H9 (cell line): ENCODE data around the gene NR1H2. TPM values are rescaled to one million over a fixed set of nuclear protein-coding genes. Genes with fewer than 3 reads are reported as not detected.
"Not testable (repeated sequence)": the region's sequence is repeated elsewhere in the genome, so short reads cannot be mapped to it uniquely, and the experiment has no call there.

Experiments used
- DNase-seq: peaks from one replicate; pipeline ENCODE4 v3.0.0-alpha.2; 2017
- H2AFZ ChIP-seq: one replicate; pipeline ENCODE4 v1.6.1; 2013; ENCODE audit warnings: mild to moderate bottlenecking, low read length, control low read depth, moderate library complexity
- H2AK5ac ChIP-seq: 2 replicates; pipeline ENCODE4 v1.6.1; 2013; ENCODE audit warnings: low read length, control low read depth, mixed read lengths; ENCODE audit not compliant: insufficient read length
- H2BK120ac ChIP-seq: one replicate; pipeline ENCODE4 v1.6.1; 2013; ENCODE audit warnings: low read depth, mild to moderate bottlenecking, low read length, control low read depth, inconsistent platforms; ENCODE audit not compliant: poor library complexity, severe bottlenecking
- H2BK12ac ChIP-seq: 2 replicates; pipeline ENCODE4 v1.6.1; 2013; ENCODE audit warnings: low read length, control low read depth, mixed read lengths, low read depth; ENCODE audit not compliant: insufficient read length
- H2BK15ac ChIP-seq: 2 replicates; pipeline ENCODE4 v1.6.1; 2013; ENCODE audit warnings: low read depth, low read length, control low read depth
- H2BK20ac ChIP-seq: one replicate; pipeline ENCODE4 v1.6.1; 2013; ENCODE audit warnings: low read depth, mild to moderate bottlenecking, low read length, control low read depth, inconsistent platforms; ENCODE audit not compliant: poor library complexity, severe bottlenecking
- H2BK5ac ChIP-seq: 2 replicates; pipeline ENCODE4 v1.6.1; 2013; ENCODE audit warnings: low read length, control low read depth, mixed read lengths; ENCODE audit not compliant: insufficient read length
- H3K14ac ChIP-seq: 2 replicates; pipeline ENCODE4 v1.6.1; 2013; ENCODE audit warnings: low read length, control low read depth; ENCODE audit not compliant: insufficient read depth
- H3K18ac ChIP-seq: 2 replicates; pipeline ENCODE4 v1.6.1; 2013; ENCODE audit warnings: low read depth, mild to moderate bottlenecking, mixed read lengths, low read length, control low read depth; ENCODE audit not compliant: insufficient read length
- H3K23ac ChIP-seq: 2 replicates; pipeline ENCODE4 v1.6.1; 2013; ENCODE audit warnings: low read length, control low read depth, mixed read lengths, low read depth; ENCODE audit not compliant: insufficient read length
- H3K23me2 ChIP-seq: 2 replicates; pipeline ENCODE4 v1.6.1; 2013; ENCODE audit warnings: low read depth, mild to moderate bottlenecking, mixed read lengths, low read length, control low read depth; ENCODE audit not compliant: insufficient read length, poor library complexity, severe bottlenecking
- H3K27ac ChIP-seq: 2 replicates; pipeline ENCODE4 v1.5.1; 2013; ENCODE audit warnings: low read length, control low read depth, mixed read lengths, low read depth; ENCODE audit not compliant: insufficient read length
- H3K27me3 ChIP-seq: 2 replicates; pipeline ENCODE4 v1.6.1; 2013; ENCODE audit warnings: low read length, control low read depth, inconsistent platforms; ENCODE audit not compliant: insufficient read depth
- H3K4ac ChIP-seq: 2 replicates; pipeline ENCODE4 v1.6.1; 2013; ENCODE audit warnings: low read depth, mild to moderate bottlenecking, control low read depth, inconsistent platforms, low read length, moderate library complexity
- H3K4me1 ChIP-seq: 2 replicates; pipeline ENCODE4 v1.6.1; 2013; ENCODE audit warnings: low read length, control low read depth, inconsistent platforms; ENCODE audit not compliant: insufficient read depth
- H3K4me2 ChIP-seq: 2 replicates; pipeline ENCODE4 v1.6.1; 2013; ENCODE audit warnings: low read length, control low read depth, mixed read lengths; ENCODE audit not compliant: insufficient read length, insufficient read depth
- H3K56ac ChIP-seq: 2 replicates; pipeline ENCODE4 v1.6.1; 2013; ENCODE audit warnings: low read depth, mild to moderate bottlenecking, mixed read lengths, low read length, control low read depth; ENCODE audit not compliant: insufficient read length
- H3K79me1 ChIP-seq: 2 replicates; pipeline ENCODE4 v1.6.1; 2013; ENCODE audit warnings: low read depth, mild to moderate bottlenecking, moderate library complexity, low read length, control low read depth, inconsistent platforms; ENCODE audit not compliant: insufficient read depth, poor library complexity, severe bottlenecking
- H3K79me2 ChIP-seq: 2 replicates; pipeline ENCODE4 v1.6.1; 2013; ENCODE audit warnings: low read length, control low read depth, inconsistent platforms; ENCODE audit not compliant: insufficient read depth
- H3K9ac ChIP-seq: 2 replicates; pipeline ENCODE4 v1.6.1; 2013; ENCODE audit warnings: low read length, control low read depth, mixed read lengths; ENCODE audit not compliant: insufficient read length; ENCODE audit errors: extremely low read depth
- H3K9me3 ChIP-seq: one replicate; pipeline ENCODE4 v1.6.1; 2013; ENCODE audit warnings: low read depth, low read length, inconsistent platforms; ENCODE audit not compliant: control insufficient read depth
- H3T11ph ChIP-seq: one replicate; pipeline ENCODE4 v1.6.1; 2013; ENCODE audit warnings: mild to moderate bottlenecking, low read length, control low read depth, inconsistent platforms
- H4K20me1 ChIP-seq: one replicate; pipeline ENCODE4 v1.6.1; 2013; ENCODE audit not compliant: control insufficient read depth, insufficient read length, insufficient read depth
- H4K5ac ChIP-seq: 2 replicates; pipeline ENCODE4 v1.6.1; 2013; ENCODE audit warnings: low read depth, mild to moderate bottlenecking, mixed read lengths, low read length, control low read depth; ENCODE audit not compliant: insufficient read length
- H4K8ac ChIP-seq: replicated peaks from 2 replicates; pipeline ENCODE4 v1.6.1; 2013; ENCODE audit warnings: low read length, control low read depth, mixed read lengths, low read depth; ENCODE audit not compliant: insufficient read length
- H4K91ac ChIP-seq: 2 replicates; pipeline ENCODE4 v1.6.1; 2013; ENCODE audit warnings: low read depth, mild to moderate bottlenecking, moderate library complexity, mixed read lengths, low read length, control low read depth; ENCODE audit not compliant: insufficient read length
- H3K27ac Mint-ChIP-seq, 3 experiments: 2 replicates in 2 of 3; 3 replicates in 1 of 3; pipeline ENCODE4 v1.8.0; 2020 to 2021; ENCODE audit warnings: mixed read lengths in 3 of 3, mild to moderate bottlenecking in 1 of 3, moderate library complexity in 1 of 3
- H3K27me3 Mint-ChIP-seq: 2 replicates; pipeline ENCODE4 v1.8.0; 2021; ENCODE audit warnings: low read depth, mild to moderate bottlenecking, moderate library complexity, mixed read lengths
- H3K36me3 Mint-ChIP-seq, 3 experiments: 2 replicates in 2 of 3; 3 replicates in 1 of 3; pipeline ENCODE4 v1.8.0; 2020 to 2021; ENCODE audit warnings: low read depth in 3 of 3, mixed read lengths in 3 of 3; ENCODE audit not compliant: insufficient read depth in 1 of 3
- H3K4me1 Mint-ChIP-seq, 2 experiments: 2 replicates each; pipeline ENCODE4 v1.8.0; 2020; ENCODE audit warnings: mixed read lengths in 2 of 2
- H3K4me3 Mint-ChIP-seq, 2 experiments: 2 replicates in 1 of 2; 3 replicates in 1 of 2; pipeline ENCODE4 v1.8.0; 2020 to 2021; ENCODE audit warnings: mild to moderate bottlenecking in 2 of 2, mixed read lengths in 2 of 2, moderate library complexity in 1 of 2
- H3K9me3 Mint-ChIP-seq, 2 experiments: 2 replicates in 1 of 2; 3 replicates in 1 of 2; pipeline ENCODE4 v1.8.0; 2020; ENCODE audit warnings: mild to moderate bottlenecking in 2 of 2, mixed read lengths in 2 of 2, moderate library complexity in 1 of 2
- whole genome bisulfite sequencing: extraction: QIAGEN DNeasy Blood & Tissue Kit; methylation state at CpG from one replicate; pipeline ENCODE4 v1.1.7; 2013; ENCODE audit warnings: missing lambda C conversion rate, low lambda C conversion rate, mixed read lengths; ENCODE audit not compliant: insufficient read length; ENCODE audit errors: extremely low coverage; 5-methylcytosine and 5-hydroxymethylcytosine counted together
- total RNA-seq: library from RNA; stranded (reverse); gene quantifications from 2 replicates; pipeline ENCODE4 v1.2.1, GENCODE V29; 2021
- TF ChIP-seq, protein P1 (sequence below): fragments of 200-600 bp; sonication (generic); conservative IDR thresholded peaks from 3 replicates; pipeline ENCODE4 v1.8.0; 2021; ENCODE audit warnings: antibody characterized with exemption, mild to moderate bottlenecking

Gene NR1H2
- total RNA-seq, 1 experiment from 2014 or later = 33.2 TPM

DNA sequence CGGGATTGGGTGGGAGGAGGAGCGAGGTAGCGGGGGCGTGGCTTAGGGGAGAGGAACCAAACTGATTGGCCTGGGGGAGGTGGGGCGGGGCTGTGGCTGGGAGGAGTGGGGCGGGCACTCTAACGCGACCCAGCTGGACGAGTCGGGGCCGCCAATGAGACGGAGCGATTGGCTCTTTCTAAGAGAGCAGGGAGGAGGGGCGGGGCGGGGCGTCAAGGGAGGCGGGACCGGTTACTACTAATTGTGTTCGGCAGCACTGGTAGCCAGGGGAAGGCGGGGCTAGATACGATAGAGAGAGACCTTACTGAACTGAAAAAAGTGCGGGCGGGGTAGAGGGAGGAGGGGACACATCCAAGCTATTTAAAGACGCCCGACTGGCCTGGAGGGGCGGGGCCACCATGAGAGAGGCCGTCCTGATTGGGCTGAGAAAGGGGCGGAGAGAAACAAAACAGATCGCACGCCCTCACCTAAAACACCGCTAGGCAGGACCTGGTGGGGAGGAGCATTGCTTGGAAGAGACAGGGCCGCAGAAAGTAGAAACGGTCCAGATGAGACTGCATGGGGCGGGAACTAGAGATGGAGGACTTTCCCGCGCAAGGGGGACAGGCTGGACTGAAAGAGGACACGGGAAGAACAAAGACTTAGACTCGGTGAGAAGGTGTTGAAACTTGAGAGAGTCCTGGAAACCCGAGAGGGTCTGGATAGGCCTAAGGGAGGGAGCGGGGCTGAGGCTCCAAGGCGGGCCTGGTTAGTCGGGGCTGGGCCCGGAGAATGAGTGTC lies 46.9 kb upstream of the NR1H2 start, which contains the start of gene KCNC3:
Gene KCNC3, minus strand, starts transcription at position 232 of the 780 bp plus-strand sequence. CDS start 295 bp downstream, outside the sequence.
- TF ChIP-seq, protein P1, sequence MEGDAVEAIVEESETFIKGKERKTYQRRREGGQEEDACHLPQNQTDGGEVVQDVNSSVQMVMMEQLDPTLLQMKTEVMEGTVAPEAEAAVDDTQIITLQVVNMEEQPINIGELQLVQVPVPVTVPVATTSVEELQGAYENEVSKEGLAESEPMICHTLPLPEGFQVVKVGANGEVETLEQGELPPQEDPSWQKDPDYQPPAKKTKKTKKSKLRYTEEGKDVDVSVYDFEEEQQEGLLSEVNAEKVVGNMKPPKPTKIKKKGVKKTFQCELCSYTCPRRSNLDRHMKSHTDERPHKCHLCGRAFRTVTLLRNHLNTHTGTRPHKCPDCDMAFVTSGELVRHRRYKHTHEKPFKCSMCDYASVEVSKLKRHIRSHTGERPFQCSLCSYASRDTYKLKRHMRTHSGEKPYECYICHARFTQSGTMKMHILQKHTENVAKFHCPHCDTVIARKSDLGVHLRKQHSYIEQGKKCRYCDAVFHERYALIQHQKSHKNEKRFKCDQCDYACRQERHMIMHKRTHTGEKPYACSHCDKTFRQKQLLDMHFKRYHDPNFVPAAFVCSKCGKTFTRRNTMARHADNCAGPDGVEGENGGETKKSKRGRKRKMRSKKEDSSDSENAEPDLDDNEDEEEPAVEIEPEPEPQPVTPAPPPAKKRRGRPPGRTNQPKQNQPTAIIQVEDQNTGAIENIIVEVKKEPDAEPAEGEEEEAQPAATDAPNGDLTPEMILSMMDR = no peak
- no peak within 1 kb of the TSS for H2BK12ac ChIP-seq
- no peak within 1 kb of the TSS for H4K5ac ChIP-seq
- no peaks in the 10 kb centered on the region for H4K20me1 ChIP-seq
- Mint-ChIP-seq H3K4me1 (peaks cover 52 to 53% of the 10 kb centered on the region in 2 experiments), H3K36me3 (peaks cover 0 to 4% (median 0%) of the 10 kb centered on the region in 3 experiments; a peak in 3 of 7 replicates), H3K4me3 (peak within 1 kb of the TSS; percentile 89 to 92), H3K9me3 (peaks cover 3 to 5% of the 10 kb centered on the region in 2 experiments; a peak in 3 of 5 replicates), H3K27me3 (peaks cover 26% of the 10 kb centered on the region), H3K27ac (peak within 1 kb of the TSS; percentile 95 to 100 (median 97))
- no peaks in the 10 kb centered on the region for H3K9me3 ChIP-seq
- H3K56ac ChIP-seq = no peak within 1 kb of the TSS
- H3K27ac ChIP-seq = no peak within 1 kb of the TSS
- no peak within 1 kb of the TSS for H4K8ac ChIP-seq
- H3K27me3 ChIP-seq = peaks cover 8% of the 10 kb centered on the region; the same call in 1 of the 2 replicates
- H3K79me1 ChIP-seq = no peaks in the 10 kb centered on the region
- no peak within 1 kb of the TSS for H2BK20ac ChIP-seq
- H3K14ac ChIP-seq = 0 out of 2 replicates have a peak within 1 kb of the TSS, but pooled peaks have one; percentile 74
- no peak within 1 kb of the TSS for H3K23ac ChIP-seq
- DNase-seq = peak; percentile 100
- no peak within 1 kb of the TSS for H2BK120ac ChIP-seq
- H4K91ac ChIP-seq = no peak within 1 kb of the TSS
- no peak within 1 kb of the TSS for H3T11ph ChIP-seq
- no CpG with 5 or more reads among the region's 43 CpGs for WGBS
- H3K4me1 ChIP-seq = peaks cover 6% of the 10 kb centered on the region; the same call in 1 of the 2 replicates
- peak within 1 kb of the TSS; percentile 94 for H3K4me2 ChIP-seq
- peaks cover 31% of the 10 kb centered on the region for H3K23me2 ChIP-seq
- no peak within 1 kb of the TSS for H2AFZ ChIP-seq
- H2BK5ac ChIP-seq = no peak within 1 kb of the TSS
- H2BK15ac ChIP-seq = no peak within 1 kb of the TSS
- peak within 1 kb of the TSS; percentile 36 for H3K9ac ChIP-seq
- H3K4ac ChIP-seq = no peak within 1 kb of the TSS
- H3K79me2 ChIP-seq = no peaks in the 10 kb centered on the region
- H3K18ac ChIP-seq = peak within 1 kb of the TSS; percentile 68
- H2AK5ac ChIP-seq = no peak within 1 kb of the TSS

DNA sequence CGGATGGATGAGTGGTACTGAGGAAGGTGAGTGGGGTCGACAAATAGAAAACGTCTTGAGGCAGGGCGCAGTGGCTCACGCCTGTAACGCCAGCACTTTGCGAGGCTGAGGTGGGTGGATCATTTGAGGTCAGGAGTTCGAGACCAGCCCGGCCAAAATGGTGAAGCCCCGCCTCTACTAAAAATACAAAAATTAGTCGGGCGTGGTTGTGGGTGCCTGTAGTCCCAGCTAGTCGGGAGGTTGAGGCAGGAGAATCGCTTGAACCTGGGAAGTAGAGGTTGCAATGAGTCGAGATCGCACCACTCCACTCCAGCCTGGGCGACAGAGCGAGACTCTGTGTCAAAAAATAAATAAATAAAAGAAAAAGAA lies 46.3 kb upstream of the NR1H2 start:
- H2BK120ac ChIP-seq, H3K79me1 ChIP-seq, H3K23ac ChIP-seq, DNase-seq, H2BK15ac ChIP-seq, H4K20me1 ChIP-seq, H3K4me1 ChIP-seq, H2BK12ac ChIP-seq, H3K27me3 ChIP-seq, H3K79me2 ChIP-seq, H4K5ac ChIP-seq, H3K27ac ChIP-seq, H3T11ph ChIP-seq, H3K56ac ChIP-seq, H2AK5ac ChIP-seq, H2BK5ac ChIP-seq, H3K4ac ChIP-seq, H3K9me3 ChIP-seq, H3K9me3 Mint-ChIP-seq, H4K91ac ChIP-seq, H4K8ac ChIP-seq, H2BK20ac ChIP-seq, H3K36me3 Mint-ChIP-seq, H2AFZ ChIP-seq: not testable (repeated sequence)
- Mint-ChIP-seq H3K4me1 (peaks cover 46 to 52% of the 10 kb centered on the region in 2 experiments), H3K4me3 (peak overlapping the region; percentile 89 to 92), H3K27ac (peak overlapping the region; percentile 90 to 100 (median 95)), H3K27me3 (peaks cover 25% of the 10 kb centered on the region)
- Histone ChIP-seq H3K23me2 (peaks cover 31% of the 10 kb centered on the region), H3K9ac (peak overlapping the region; percentile 31), H3K4me2 (peak overlapping the region; percentile 94), H3K14ac (0 out of 2 replicates have a peak overlapping the region, but pooled peaks have one; percentile 59), H3K18ac (peak overlapping the region; percentile 68)
- WGBS = no CpG with 5 or more reads among the region's 18 CpGs
